ENCODE measurements around the gene ZFYVE26. TPM values are rescaled to one million over a fixed set of nuclear protein-coding genes. Genes with fewer than 3 reads are reported as not detected.

The ZFYVE26 gene
- total RNA-seq, 2 experiments from 2014 or later = 20.5 to 23.2 TPM

GRCh38 chr14:67727361-67727760, 89.0 kb downstream of the ZFYVE26 start:
- Histone ChIP-seq H3K27ac (ENCODE audit: low read depth in 1 of 2, low read length in 2 of 2) (no peak overlapping the region), H3K9me3 (ENCODE audit: control insufficient read depth in 1 of 2, insufficient read depth in 1 of 2, low read length in 2 of 2) (no peaks in the 10 kb centered on the region), H3K27me3 (ENCODE audit: control insufficient read depth in 1 of 2, insufficient read depth in 2 of 2, low read length in 2 of 2) (peaks cover 22 to 25% of the 10 kb centered on the region in 2 experiments), H3K4me1 (ENCODE audit: insufficient read depth, low read length) (peaks cover 4% of the 10 kb centered on the region), H3K4me3 (ENCODE audit: low read length) (no peak overlapping the region), H3K36me3 (ENCODE audit: insufficient read depth, low read length) (no peaks in the 10 kb centered on the region)
- Mint-ChIP-seq H3K27me3 (peaks cover 34% of the 10 kb centered on the region), H3K27ac (no peak overlapping the region), H3K9me3 (no peaks in the 10 kb centered on the region), H3K36me3 (ENCODE audit: low read depth) (peaks cover 4% of the 10 kb centered on the region), H3K4me3 (no peak overlapping the region), H3K4me1 (ENCODE audit: low read depth) (peaks cover 5% of the 10 kb centered on the region)
- CTCF ChIA-PET = no interaction called here
- no peak for TF ChIP-seq CTCF (IDR thresholded peaks at IDR 0.05)
- intact Hi-C loops (cut with DNase I, micrococcal nuclease) = no loop called here
- POLR2A ChIA-PET = no interaction called here
- no peak for DNase-seq
- no peak for ATAC-seq (ENCODE audit: poor library complexity)

- intact Hi-C loops (cut with DNase I, micrococcal nuclease) = no loop called here
- DNase-seq (no peak), ATAC-seq (ENCODE audit: poor library complexity) (no peak)
- POLR2A ChIA-PET = no interaction called here
- Mint-ChIP-seq H3K9me3 (no peaks in the 10 kb centered on the region), H3K36me3 (ENCODE audit: low read depth) (peaks cover 4% of the 10 kb centered on the region), H3K4me3 (no peak overlapping the region), H3K4me1 (ENCODE audit: low read depth) (peaks cover 5% of the 10 kb centered on the region), H3K27ac (no peak overlapping the region), H3K27me3 (peaks cover 50% of the 10 kb centered on the region)
- Histone ChIP-seq H3K9me3 (ENCODE audit: control insufficient read depth in 1 of 2, insufficient read depth in 1 of 2, low read length in 2 of 2) (no peaks in the 10 kb centered on the region), H3K27ac (ENCODE audit: low read depth in 1 of 2, low read length in 2 of 2) (no peak overlapping the region), H3K4me3 (ENCODE audit: low read length) (no peak overlapping the region), H3K36me3 (ENCODE audit: insufficient read depth, low read length) (no peaks in the 10 kb centered on the region), H3K27me3 (ENCODE audit: control insufficient read depth in 1 of 2, insufficient read depth in 2 of 2, low read length in 2 of 2) (peaks cover 29 to 39% of the 10 kb centered on the region in 2 experiments), H3K4me1 (ENCODE audit: insufficient read depth, low read length) (peaks cover 4% of the 10 kb centered on the region)
- CTCF ChIA-PET = no interaction called here
- no peak for TF ChIP-seq CTCF (IDR thresholded peaks at IDR 0.05)
These were observed 91.2 kb downstream of the ZFYVE26 start for GRCh38 chr14:67725171-67725570.

GRCh38 chr14:67722293-67722692, 94.1 kb downstream of the ZFYVE26 start:
- Mint-ChIP-seq H3K4me3 (no peak overlapping the region), H3K27me3 (peaks cover 61% of the 10 kb centered on the region), H3K4me1 (ENCODE audit: low read depth) (peaks cover 5% of the 10 kb centered on the region), H3K27ac (no peak overlapping the region), H3K9me3 (no peaks in the 10 kb centered on the region), H3K36me3 (ENCODE audit: low read depth) (no peaks in the 10 kb centered on the region)
- intact Hi-C loops (cut with DNase I, micrococcal nuclease) = no loop called here
- H3K9me3 ChIP-seq (ENCODE audit: control insufficient read depth in 1 of 2, insufficient read depth in 1 of 2, low read length in 2 of 2) = no peaks in the 10 kb centered on the region
- H3K36me3 ChIP-seq (ENCODE audit: insufficient read depth, low read length) = no peaks in the 10 kb centered on the region
- ChIA-PET CTCF (no interaction called here), POLR2A (interaction anchor here (0.7 to 1.1 kb wide), 2 partner anchors 11 to 88 kb away, joined by 3 read pairs; no protein-coding TSS in a partner anchor)
- ATAC-seq (ENCODE audit: poor library complexity) (no peak), DNase-seq (no peak)
- peaks cover 4% of the 10 kb centered on the region for H3K4me1 ChIP-seq (ENCODE audit: insufficient read depth, low read length)
- peaks cover 29 to 39% of the 10 kb centered on the region in 2 experiments for H3K27me3 ChIP-seq (ENCODE audit: control insufficient read depth in 1 of 2, insufficient read depth in 2 of 2, low read length in 2 of 2)
- H3K4me3 ChIP-seq (ENCODE audit: low read length) = no peak overlapping the region
- TF ChIP-seq CTCF (IDR thresholded peaks at IDR 0.05) = no peak
- no peak overlapping the region for H3K27ac ChIP-seq (ENCODE audit: low read depth in 1 of 2, low read length in 2 of 2)
